GM12872 (cell line): ENCODE measurements around the gene TAX1BP1.

Experiments used
- CTCF ChIP-seq: IDR thresholded peaks from 3 replicates; pipeline ENCODE4 v1.5.1; 2011; ENCODE audit warnings: low read depth, mild to moderate bottlenecking, low read length, moderate library complexity; ENCODE audit not compliant: insufficient read depth

TAX1BP1 gene

GRCh38 chr7:27723085-27723484 lies 16.9 kb upstream of the TAX1BP1 start:
- peak; percentile 25; the same call in 1 of the 3 replicates for TF ChIP-seq CTCF

GRCh38 chr7:27727058-27727457 lies 12.9 kb upstream of the TAX1BP1 start:
- no peak for TF ChIP-seq CTCF

GRCh38 chr7:27730112-27730511 lies 9.8 kb upstream of the TAX1BP1 start:
- no peak for TF ChIP-seq CTCF

- no peak for TF ChIP-seq CTCF
Observed at GRCh38 chr7:27734583-27734982, 5.4 kb upstream of the TAX1BP1 start.

GRCh38 chr7:27735165-27735564 lies 4.8 kb upstream of the TAX1BP1 start:
- no peak for TF ChIP-seq CTCF

GRCh38 chr7:27735831-27736230 lies 4.1 kb upstream of the TAX1BP1 start:
- TF ChIP-seq CTCF, result no peak

- no peak for TF ChIP-seq CTCF
Observed at GRCh38 chr7:27737178-27737577, 2.8 kb upstream of the TAX1BP1 start.

- TF ChIP-seq CTCF, result no peak
Observed at GRCh38 chr7:27737616-27738015, 2.3 kb upstream of the TAX1BP1 start.
